ENCODE measurements around the gene ZC3H7B.

- no peak for TF ChIP-seq CTCF (IDR thresholded peaks at IDR 0.05)
- no peak for TF ChIP-seq POLR2A (IDR thresholded peaks at IDR 0.05)
These were observed 45.9 kb downstream of the ZC3H7B start for GRCh38 chr22:41347066-41347859.
